ENCODE measurements around the gene MT1A. TPM values are rescaled to one million over a fixed set of nuclear protein-coding genes. Genes with fewer than 3 reads are reported as not detected.

Gene MT1A
- total and polyA plus RNA-seq, 2 experiments from 2014 or later, result 1.9 TPM; not detected in 1

- no peaks in the 10 kb centered on the region for H4K20me1 ChIP-seq (ENCODE audit: insufficient read depth, poor library complexity, severe bottlenecking)
- no peaks in the 10 kb centered on the region for H3K9me3 ChIP-seq (ENCODE audit: low read depth)
- H3K27me3 ChIP-seq, result peaks cover 100% of the 10 kb centered on the region
- peaks cover 16% of the 10 kb centered on the region for H3K4me1 ChIP-seq (ENCODE audit: insufficient read depth)
- no peak overlapping the region for H3K4me2 ChIP-seq
- 80% methylated on average over 1 of the region's 1 CpG for WGBS (ENCODE audit: low lambda C conversion rate, missing lambda C conversion rate)
- H3K79me2 ChIP-seq, result no peaks in the 10 kb centered on the region
- H3K27ac ChIP-seq, result no peak overlapping the region
- TF ChIP-seq EZH2 (IDR thresholded peaks at IDR 0.05; ENCODE audit: borderline replicate concordance) (no peak), CTCF (IDR thresholded peaks at IDR 0.05; ENCODE audit: poor library complexity) (no peak), EZH2phosphoT487 (IDR thresholded peaks at IDR 0.05; ENCODE audit: low read depth, severe bottlenecking, unreplicated experiment) (no peak)
- no peak overlapping the region for H2AFZ ChIP-seq
- no peaks in the 10 kb centered on the region for H3K9me2 ChIP-seq (replicated peaks; ENCODE audit: insufficient read depth)
- H3K36me3 ChIP-seq (replicated peaks; ENCODE audit: insufficient read depth, low read depth), result no peaks in the 10 kb centered on the region
- no peak overlapping the region for H3K4me3 ChIP-seq
- DNase-seq (ENCODE audit: low spot score), result no peak
Observed at GRCh38 chr16:56640076-56640475, 1.6 kb downstream of the MT1A start.

DNA sequence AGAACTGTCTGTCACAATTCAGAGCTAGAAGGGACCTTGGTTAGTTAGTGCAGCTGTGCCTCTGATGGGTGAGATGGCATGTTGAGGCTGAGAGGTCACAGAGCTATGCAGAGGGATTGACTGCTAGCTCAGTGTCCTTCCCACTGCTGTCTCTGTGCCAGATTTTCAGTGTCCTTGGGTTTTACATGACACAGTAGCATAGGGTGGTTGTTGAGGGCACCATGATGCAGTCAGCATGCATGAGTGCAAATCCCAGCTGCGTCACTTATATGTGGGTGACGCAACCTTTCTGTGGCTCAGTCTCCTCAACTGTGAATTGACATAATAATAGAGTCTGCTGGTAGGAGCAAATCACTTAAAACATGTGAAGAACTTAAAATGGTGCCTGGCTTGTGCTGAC is 2.7 kb downstream of the MT1A start:
- Histone ChIP-seq H3K9me3 (ENCODE audit: low read depth) (no peaks in the 10 kb centered on the region), H3K9me2 (replicated peaks; ENCODE audit: insufficient read depth) (no peaks in the 10 kb centered on the region), H3K4me3 (no peak overlapping the region), H4K20me1 (ENCODE audit: insufficient read depth, poor library complexity, severe bottlenecking) (no peaks in the 10 kb centered on the region), H3K4me2 (no peak overlapping the region), H3K4me1 (ENCODE audit: insufficient read depth) (peaks cover 10% of the 10 kb centered on the region), H3K27me3 (peaks cover 100% of the 10 kb centered on the region), H3K36me3 (replicated peaks; ENCODE audit: insufficient read depth, low read depth) (no peaks in the 10 kb centered on the region), H3K27ac (no peak overlapping the region), H2AFZ (no peak overlapping the region), H3K79me2 (no peaks in the 10 kb centered on the region)
- TF ChIP-seq EZH2 (IDR thresholded peaks at IDR 0.05; ENCODE audit: borderline replicate concordance) (no peak), CTCF (IDR thresholded peaks at IDR 0.05; ENCODE audit: poor library complexity) (no peak), EZH2phosphoT487 (IDR thresholded peaks at IDR 0.05; ENCODE audit: low read depth, severe bottlenecking, unreplicated experiment) (no peak)
- no peak for DNase-seq (ENCODE audit: low spot score)
- 78% methylated on average over 2 of the region's 2 CpGs for WGBS (ENCODE audit: low lambda C conversion rate, missing lambda C conversion rate)

DNA sequence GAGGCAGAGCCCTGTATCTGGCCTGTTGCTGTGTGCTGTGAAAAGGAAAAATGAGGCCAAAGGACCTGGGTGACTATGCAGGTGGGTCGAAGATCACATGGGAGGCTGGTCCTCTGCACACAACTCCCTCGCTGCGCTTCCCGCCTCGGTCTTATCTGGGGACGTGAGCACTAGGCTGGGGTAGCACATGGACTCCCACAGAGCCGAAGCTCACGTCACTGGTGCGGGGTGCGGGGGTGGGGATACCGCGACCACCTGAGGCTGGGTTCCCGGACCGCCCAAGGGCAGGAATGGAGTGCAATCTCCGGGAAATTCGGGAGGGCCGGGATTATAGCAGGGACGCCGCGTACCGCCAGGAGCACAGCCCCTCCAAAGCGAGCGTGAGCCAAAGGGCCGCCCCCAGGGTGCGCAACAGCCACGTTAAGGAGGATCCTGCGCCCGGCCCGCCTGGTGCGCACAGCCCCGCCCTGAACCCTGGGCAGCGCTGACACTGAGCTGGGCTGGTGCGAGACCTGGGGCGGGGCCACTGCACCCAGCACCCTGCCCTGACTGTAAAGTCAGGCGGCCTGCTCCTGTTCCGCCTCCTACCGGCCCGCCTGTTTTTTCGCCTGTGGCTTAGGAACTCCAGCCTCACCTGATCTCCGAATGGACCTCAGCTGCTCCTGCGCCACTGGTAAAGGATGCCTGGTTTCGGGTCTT is 4.8 kb downstream of the MT1A start:
- H4K20me1 ChIP-seq (ENCODE audit: insufficient read depth, poor library complexity, severe bottlenecking), result no peaks in the 10 kb centered on the region
- no peaks in the 10 kb centered on the region for H3K36me3 ChIP-seq (replicated peaks; ENCODE audit: insufficient read depth, low read depth)
- H3K27me3 ChIP-seq, result peaks cover 100% of the 10 kb centered on the region
- peak; percentile 79 for DNase-seq (ENCODE audit: low spot score)
- peak overlapping the region; percentile 76 for H3K4me2 ChIP-seq
- H3K4me3 ChIP-seq, result no peak overlapping the region
- H3K9me3 ChIP-seq (ENCODE audit: low read depth), result no peaks in the 10 kb centered on the region
- no peak overlapping the region for H3K27ac ChIP-seq
- no peak overlapping the region for H2AFZ ChIP-seq
- no peak for TF ChIP-seq EZH2phosphoT487 (IDR thresholded peaks at IDR 0.05; ENCODE audit: low read depth, severe bottlenecking, unreplicated experiment)
- TF ChIP-seq EZH2 (IDR thresholded peaks at IDR 0.05; ENCODE audit: borderline replicate concordance), result no peak
- TF ChIP-seq CTCF (IDR thresholded peaks at IDR 0.05; ENCODE audit: poor library complexity), result no peak
- 4% methylated on average over 36 of the region's 42 CpGs for WGBS (ENCODE audit: low lambda C conversion rate, missing lambda C conversion rate)
- no peaks in the 10 kb centered on the region for H3K79me2 ChIP-seq
- H3K9me2 ChIP-seq (replicated peaks; ENCODE audit: insufficient read depth), result no peaks in the 10 kb centered on the region
- H3K4me1 ChIP-seq (ENCODE audit: insufficient read depth), result peaks cover 10% of the 10 kb centered on the region
